ENCODE data around the gene HAGH.

The HAGH gene

DNA sequence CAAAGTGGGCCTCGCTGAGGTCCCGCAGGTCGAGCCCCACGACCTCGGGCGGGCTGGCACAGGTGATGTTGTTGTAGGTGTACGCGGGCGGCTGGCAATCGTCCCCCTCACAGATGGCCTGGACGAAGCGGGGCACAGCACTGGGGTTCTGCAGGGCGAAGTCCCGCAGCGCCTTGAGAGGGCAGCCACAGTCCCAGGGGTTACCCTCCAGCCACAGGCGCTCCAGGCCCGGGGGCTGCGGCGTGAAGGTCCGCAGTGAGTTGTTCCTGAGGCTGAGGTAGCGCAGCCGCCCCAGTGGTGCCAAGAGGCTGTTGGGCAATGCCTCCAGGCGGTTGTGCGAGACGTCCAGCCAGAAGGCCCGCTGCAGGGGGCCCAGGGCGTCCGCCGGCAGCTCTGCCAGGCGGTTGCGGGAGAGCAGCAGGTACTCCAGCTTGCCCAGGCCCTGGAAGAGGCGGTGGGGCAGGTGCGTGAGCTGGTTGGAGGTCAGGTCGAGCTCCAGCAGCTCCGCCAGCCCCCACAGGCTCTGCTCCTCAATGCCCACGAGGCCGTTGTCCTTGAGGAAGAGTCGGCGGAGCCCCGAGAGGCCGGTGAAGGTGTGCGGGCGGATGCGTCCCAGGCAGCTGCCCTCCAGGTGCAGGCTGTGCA, 35.9 kb downstream of the HAGH start:
- no peak for ATAC-seq
- TF ChIP-seq ISL1 (CRISPR knock-in tag; IDR thresholded peaks at IDR 0.05) (no peak), GLIS3 (CRISPR knock-in tag; IDR thresholded peaks at IDR 0.05) (no peak), ZNF565 (CRISPR knock-in tag; conservative IDR thresholded peaks at IDR 0.05; ENCODE audit: low read depth) (no peak), ZFP30 (CRISPR knock-in tag; IDR thresholded peaks at IDR 0.05) (no peak), OSR1 (CRISPR knock-in tag; IDR thresholded peaks at IDR 0.05) (no peak), SNAI2 (CRISPR knock-in tag; IDR thresholded peaks at IDR 0.05) (no peak)
- TF ChIP-seq, protein P1, sequence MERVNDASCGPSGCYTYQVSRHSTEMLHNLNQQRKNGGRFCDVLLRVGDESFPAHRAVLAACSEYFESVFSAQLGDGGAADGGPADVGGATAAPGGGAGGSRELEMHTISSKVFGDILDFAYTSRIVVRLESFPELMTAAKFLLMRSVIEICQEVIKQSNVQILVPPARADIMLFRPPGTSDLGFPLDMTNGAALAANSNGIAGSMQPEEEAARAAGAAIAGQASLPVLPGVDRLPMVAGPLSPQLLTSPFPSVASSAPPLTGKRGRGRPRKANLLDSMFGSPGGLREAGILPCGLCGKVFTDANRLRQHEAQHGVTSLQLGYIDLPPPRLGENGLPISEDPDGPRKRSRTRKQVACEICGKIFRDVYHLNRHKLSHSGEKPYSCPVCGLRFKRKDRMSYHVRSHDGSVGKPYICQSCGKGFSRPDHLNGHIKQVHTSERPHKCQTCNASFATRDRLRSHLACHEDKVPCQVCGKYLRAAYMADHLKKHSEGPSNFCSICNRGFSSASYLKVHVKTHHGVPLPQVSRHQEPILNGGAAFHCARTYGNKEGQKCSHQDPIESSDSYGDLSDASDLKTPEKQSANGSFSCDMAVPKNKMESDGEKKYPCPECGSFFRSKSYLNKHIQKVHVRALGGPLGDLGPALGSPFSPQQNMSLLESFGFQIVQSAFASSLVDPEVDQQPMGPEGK (CRISPR knock-in tag; IDR thresholded peaks at IDR 0.05; ENCODE audit: borderline replicate concordance), result no peak
- TF ChIP-seq, protein P2, sequence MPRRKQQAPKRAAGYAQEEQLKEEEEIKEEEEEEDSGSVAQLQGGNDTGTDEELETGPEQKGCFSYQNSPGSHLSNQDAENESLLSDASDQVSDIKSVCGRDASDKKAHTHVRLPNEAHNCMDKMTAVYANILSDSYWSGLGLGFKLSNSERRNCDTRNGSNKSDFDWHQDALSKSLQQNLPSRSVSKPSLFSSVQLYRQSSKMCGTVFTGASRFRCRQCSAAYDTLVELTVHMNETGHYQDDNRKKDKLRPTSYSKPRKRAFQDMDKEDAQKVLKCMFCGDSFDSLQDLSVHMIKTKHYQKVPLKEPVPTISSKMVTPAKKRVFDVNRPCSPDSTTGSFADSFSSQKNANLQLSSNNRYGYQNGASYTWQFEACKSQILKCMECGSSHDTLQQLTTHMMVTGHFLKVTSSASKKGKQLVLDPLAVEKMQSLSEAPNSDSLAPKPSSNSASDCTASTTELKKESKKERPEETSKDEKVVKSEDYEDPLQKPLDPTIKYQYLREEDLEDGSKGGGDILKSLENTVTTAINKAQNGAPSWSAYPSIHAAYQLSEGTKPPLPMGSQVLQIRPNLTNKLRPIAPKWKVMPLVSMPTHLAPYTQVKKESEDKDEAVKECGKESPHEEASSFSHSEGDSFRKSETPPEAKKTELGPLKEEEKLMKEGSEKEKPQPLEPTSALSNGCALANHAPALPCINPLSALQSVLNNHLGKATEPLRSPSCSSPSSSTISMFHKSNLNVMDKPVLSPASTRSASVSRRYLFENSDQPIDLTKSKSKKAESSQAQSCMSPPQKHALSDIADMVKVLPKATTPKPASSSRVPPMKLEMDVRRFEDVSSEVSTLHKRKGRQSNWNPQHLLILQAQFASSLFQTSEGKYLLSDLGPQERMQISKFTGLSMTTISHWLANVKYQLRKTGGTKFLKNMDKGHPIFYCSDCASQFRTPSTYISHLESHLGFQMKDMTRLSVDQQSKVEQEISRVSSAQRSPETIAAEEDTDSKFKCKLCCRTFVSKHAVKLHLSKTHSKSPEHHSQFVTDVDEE (CRISPR knock-in tag; IDR thresholded peaks at IDR 0.05), result no peak
- TF ChIP-seq, protein P3, sequence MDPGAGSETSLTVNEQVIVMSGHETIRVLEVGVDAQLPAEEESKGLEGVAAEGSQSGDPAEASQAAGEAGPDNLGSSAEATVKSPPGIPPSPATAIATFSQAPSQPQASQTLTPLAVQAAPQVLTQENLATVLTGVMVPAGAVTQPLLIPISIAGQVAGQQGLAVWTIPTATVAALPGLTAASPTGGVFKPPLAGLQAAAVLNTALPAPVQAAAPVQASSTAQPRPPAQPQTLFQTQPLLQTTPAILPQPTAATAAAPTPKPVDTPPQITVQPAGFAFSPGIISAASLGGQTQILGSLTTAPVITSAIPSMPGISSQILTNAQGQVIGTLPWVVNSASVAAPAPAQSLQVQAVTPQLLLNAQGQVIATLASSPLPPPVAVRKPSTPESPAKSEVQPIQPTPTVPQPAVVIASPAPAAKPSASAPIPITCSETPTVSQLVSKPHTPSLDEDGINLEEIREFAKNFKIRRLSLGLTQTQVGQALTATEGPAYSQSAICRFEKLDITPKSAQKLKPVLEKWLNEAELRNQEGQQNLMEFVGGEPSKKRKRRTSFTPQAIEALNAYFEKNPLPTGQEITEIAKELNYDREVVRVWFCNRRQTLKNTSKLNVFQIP (CRISPR knock-in tag; IDR thresholded peaks at IDR 0.05; ENCODE audit: borderline replicate concordance, low read depth), result no peak

DNA sequence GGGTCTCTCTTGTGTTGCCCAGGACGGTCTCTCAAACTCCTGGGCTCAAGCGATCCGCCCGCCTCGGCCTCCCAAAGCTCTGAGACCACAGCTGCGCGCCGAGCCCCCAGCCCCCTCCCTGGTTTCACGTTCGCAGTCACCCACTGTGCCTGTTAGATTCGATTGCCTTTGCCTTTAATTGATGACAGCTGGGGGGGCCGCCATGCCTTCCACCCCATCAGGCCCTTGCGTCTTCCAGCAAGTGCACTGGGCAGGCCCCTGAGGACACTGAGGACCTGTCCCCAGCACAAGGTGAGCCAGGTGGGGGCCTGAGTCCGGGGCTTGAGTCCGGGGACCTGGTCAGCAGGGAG, 36.4 kb downstream of the HAGH start:
- ATAC-seq, result no peak
- TF ChIP-seq CSDC2 (CRISPR knock-in tag; IDR thresholded peaks at IDR 0.05) (no peak), ZFP30 (CRISPR knock-in tag; IDR thresholded peaks at IDR 0.05) (no peak), ZNF70 (CRISPR knock-in tag; IDR thresholded peaks at IDR 0.05) (no peak), TCF4 (CRISPR knock-in tag; IDR thresholded peaks at IDR 0.05; ENCODE audit: borderline replicate concordance) (no peak), ESRRG (CRISPR knock-in tag; IDR thresholded peaks at IDR 0.05) (no peak), ZNF565 (CRISPR knock-in tag; conservative IDR thresholded peaks at IDR 0.05; ENCODE audit: low read depth) (no peak), OSR1 (CRISPR knock-in tag; IDR thresholded peaks at IDR 0.05) (no peak), SNAI2 (CRISPR knock-in tag; IDR thresholded peaks at IDR 0.05) (no peak), PPARA (CRISPR knock-in tag; IDR thresholded peaks at IDR 0.05; ENCODE audit: borderline replicate concordance) (no peak), ZC3H10 (CRISPR knock-in tag; IDR thresholded peaks at IDR 0.05) (no peak), ISL1 (CRISPR knock-in tag; IDR thresholded peaks at IDR 0.05) (no peak)
- TF ChIP-seq, protein P4, sequence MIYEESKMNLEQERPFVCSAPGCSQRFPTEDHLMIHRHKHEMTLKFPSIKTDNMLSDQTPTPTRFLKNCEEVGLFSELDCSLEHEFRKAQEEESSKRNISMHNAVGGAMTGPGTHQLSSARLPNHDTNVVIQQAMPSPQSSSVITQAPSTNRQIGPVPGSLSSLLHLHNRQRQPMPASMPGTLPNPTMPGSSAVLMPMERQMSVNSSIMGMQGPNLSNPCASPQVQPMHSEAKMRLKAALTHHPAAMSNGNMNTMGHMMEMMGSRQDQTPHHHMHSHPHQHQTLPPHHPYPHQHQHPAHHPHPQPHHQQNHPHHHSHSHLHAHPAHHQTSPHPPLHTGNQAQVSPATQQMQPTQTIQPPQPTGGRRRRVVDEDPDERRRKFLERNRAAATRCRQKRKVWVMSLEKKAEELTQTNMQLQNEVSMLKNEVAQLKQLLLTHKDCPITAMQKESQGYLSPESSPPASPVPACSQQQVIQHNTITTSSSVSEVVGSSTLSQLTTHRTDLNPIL (CRISPR knock-in tag; IDR thresholded peaks at IDR 0.05; ENCODE audit: low read depth), result no peak
- TF ChIP-seq, protein P2 (CRISPR knock-in tag; IDR thresholded peaks at IDR 0.05), result no peak
- TF ChIP-seq, protein P1 (CRISPR knock-in tag; IDR thresholded peaks at IDR 0.05; ENCODE audit: borderline replicate concordance), result no peak
